Measurements from ENCODE around the gene NDST1.

NDST1 gene

GRCh38 chr5:150606476-150606875, 98.5 kb downstream of the NDST1 start:
- DNase-seq (ENCODE audit: low read depth), result no peak

- DNase-seq (ENCODE audit: low read depth), result no peak
These were observed 99.2 kb downstream of the NDST1 start for GRCh38 chr5:150607105-150607504.

All from stimulated activated CD4-positive, alpha-beta T cell treated with anti-CD3 and anti-CD28 coated beads, Interleukin-2, amount 100 ng/mL, for 4 hours (primary cell).